H1 (cell line): ENCODE measurements around the gene OGFR. TPM values are rescaled to one million over a fixed set of nuclear protein-coding genes. Genes with fewer than 3 reads are reported as not detected.

ENCODE experiments used
- CHD1 ChIP-seq: IDR thresholded peaks from 2 replicates; pipeline ENCODE4 v1.6.1; 2012; ENCODE audit warnings: low read depth, low read length, improper control_type of control experiment
- CHD2 ChIP-seq: IDR thresholded peaks from 2 replicates; pipeline ENCODE4 v1.6.1; 2012; ENCODE audit warnings: low read length, improper control_type of control experiment
- CTBP2 ChIP-seq: IDR thresholded peaks from 2 replicates; pipeline ENCODE4 v1.7.0; 2011; ENCODE audit warnings: borderline replicate concordance, mild to moderate bottlenecking, moderate library complexity, mixed read lengths, low read length; ENCODE audit not compliant: insufficient read depth, insufficient read length
- KDM5A ChIP-seq: fragments of 200-600 bp; IDR thresholded peaks from 2 replicates; pipeline ENCODE4 v1.7.1; 2012; ENCODE audit warnings: mild to moderate bottlenecking, low read length, inconsistent platforms, mixed read lengths
- SIX5 ChIP-seq: IDR thresholded peaks from 2 replicates; pipeline ENCODE4 v1.6.1; 2011; ENCODE audit warnings: mild to moderate bottlenecking, low read depth, low read length
- SP2 ChIP-seq: IDR thresholded peaks from 2 replicates; pipeline ENCODE4 v1.6.1; 2012; ENCODE audit warnings: mild to moderate bottlenecking, low read length, inconsistent platforms
- TAF1 ChIP-seq: IDR thresholded peaks from 2 replicates; pipeline ENCODE4 v1.6.1; 2011; ENCODE audit warnings: mild to moderate bottlenecking, low read depth, low read length
- TAF7 ChIP-seq: optimal IDR thresholded peaks from 2 replicates; pipeline ENCODE3; 2011; ENCODE audit warnings: low read depth, mild to moderate bottlenecking, inconsistent platforms, low read length, moderate library complexity, borderline replicate concordance
- polyA plus RNA-seq, 7 experiments: library from polyadenylated mRNA; depleted of rRNA in 3 of 7; stranded (reverse) in 5 of 7; unstranded in 2 of 7; fragments of >200 nt in 5 of 7; fragments of 200-250 nt in 2 of 7; gene quantifications; 1 replicate in 5 of 7; 2 replicates in 1 of 7; 4 replicates in 1 of 7; pipeline versions ENCODE4 v1.2.1 to v1.2.3, GENCODE V29; 2011 to 2013; ENCODE audit warnings: missing spikeins in 2 of 7, mixed read lengths in 2 of 7
- total RNA-seq: library from RNA; stranded (reverse); fragmentation: NEBNext Ultra II Directional; extraction: Animal tissue kit (Norgen Biotek cat#: 25700); gene quantifications from 2 replicates; pipeline ENCODE4 v1.2.1, GENCODE V29; 2021
- TF ChIP-seq, protein P1 (sequence below): IDR thresholded peaks from 2 replicates; pipeline ENCODE4 v1.6.1; 2011; ENCODE audit warnings: low read length, improper control_type of control experiment

The OGFR gene
- total and polyA plus RNA-seq, 2 of the 8 experiments (the other 6 are each of a cell fraction or from before 2014, with no cell fraction given) = 13.9 to 25.1 TPM

DNA sequence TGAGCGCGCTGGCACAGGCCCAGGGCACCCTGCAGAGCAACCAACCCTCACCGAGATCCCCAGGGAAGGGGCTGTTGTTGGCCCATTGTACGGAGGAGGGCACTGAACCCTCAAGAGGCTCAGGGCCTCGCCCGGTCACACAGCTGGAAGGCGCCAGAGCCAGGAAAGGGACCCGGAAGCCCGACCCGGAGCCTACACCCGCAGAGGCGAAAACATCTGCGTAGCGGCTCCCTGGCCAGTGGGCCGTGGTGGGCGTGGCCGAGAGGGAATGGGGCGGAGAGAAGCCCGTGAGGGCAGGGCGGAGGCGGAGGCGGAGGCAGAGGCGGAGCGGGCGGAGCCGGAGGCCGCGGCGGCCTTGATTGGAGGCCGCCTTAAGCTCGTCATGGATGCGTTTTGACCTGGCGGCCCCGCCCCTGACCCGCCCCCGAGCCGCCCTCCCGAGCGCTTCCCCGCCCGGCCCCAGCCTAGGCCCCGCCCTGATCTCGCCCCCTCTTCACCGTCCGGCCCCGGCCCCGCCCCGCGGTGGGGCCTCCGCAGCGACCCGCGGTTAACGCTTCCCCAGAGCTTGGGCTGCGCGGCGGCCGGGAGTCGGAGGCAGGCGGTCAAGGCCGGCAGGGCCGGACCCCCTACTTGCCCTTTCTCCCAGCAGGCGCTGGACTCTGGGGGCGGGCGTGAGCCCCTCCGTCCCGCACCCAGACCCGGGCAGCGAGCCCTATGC, 10.5 kb upstream of the OGFR start (continued):
- no peak; the same call in 1 of the 2 replicates for TF ChIP-seq TAF1
- no peak for TF ChIP-seq CTBP2
- no peak for TF ChIP-seq CHD1
- TF ChIP-seq, protein P1, sequence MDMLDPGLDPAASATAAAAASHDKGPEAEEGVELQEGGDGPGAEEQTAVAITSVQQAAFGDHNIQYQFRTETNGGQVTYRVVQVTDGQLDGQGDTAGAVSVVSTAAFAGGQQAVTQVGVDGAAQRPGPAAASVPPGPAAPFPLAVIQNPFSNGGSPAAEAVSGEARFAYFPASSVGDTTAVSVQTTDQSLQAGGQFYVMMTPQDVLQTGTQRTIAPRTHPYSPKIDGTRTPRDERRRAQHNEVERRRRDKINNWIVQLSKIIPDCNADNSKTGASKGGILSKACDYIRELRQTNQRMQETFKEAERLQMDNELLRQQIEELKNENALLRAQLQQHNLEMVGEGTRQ = no peak
- no peak for TF ChIP-seq KDM5A
- TF ChIP-seq CHD2 = peak; percentile 63
- no peak for TF ChIP-seq TAF7
- TF ChIP-seq SP2 = no peak
- TF ChIP-seq SIX5 = no peak
